NCI-H2227 treated with DMSO at 0.1 percent for 48 hours (cell line): ENCODE results near the gene CNOT1.
"Not testable (repeated sequence)": the region's sequence is repeated elsewhere in the genome, so short reads cannot be mapped to it uniquely, and the experiment has no call there.

Source experiments
- DNase-seq: peaks from one replicate; lab custom pipeline; 2025; lab: John Stamatoyannopoulos, UW

The CNOT1 gene

DNA sequence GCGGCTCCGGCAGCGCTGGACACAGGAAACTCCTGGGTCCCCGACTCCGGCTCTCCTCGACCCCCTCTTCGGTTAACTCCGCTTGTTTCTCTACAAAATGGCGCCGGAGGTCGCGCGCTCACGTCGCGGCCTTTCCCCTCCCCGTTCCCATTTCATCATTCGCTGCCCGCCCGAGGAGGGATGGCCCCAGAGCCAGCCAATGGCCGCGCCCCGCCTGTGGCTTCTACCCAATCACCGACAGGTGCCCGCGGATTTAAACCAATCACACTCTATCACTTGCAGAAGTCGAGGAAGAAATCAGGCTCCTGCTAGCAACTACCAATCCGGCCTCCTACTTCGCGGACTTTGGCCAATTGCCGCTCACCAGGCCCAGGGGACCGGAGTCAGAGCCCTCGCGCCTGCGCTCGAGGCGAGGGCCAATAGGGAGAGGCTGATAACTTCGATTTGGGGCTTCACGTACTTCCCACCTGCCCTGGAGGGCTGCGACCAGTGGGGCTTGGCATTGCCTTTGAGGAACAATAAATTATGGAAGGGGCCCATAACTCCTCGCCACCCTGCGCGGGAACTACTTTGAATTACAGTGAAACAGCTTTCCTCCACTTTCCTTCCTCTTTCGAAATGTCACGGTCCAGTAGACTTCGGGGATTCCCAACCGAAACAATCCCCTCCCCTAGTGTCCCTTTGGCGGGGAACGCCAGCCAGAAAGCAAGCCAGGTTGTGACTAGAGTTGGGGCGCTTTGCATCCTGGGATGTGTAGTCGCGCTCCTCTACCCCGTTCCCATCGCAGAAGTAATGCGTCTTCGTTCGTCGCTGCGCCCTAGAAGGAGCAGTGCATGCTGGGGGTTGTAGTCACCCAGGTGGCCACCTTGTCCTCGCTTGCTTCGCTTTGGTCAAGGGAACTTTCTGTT lies at the start of gene CNOT1:
Gene CNOT1, minus strand, starts transcription at position 94 of the 908 bp plus-strand sequence. CDS start 30,489 bp downstream, outside the sequence.
- peak; percentile 96 for DNase-seq

DNA sequence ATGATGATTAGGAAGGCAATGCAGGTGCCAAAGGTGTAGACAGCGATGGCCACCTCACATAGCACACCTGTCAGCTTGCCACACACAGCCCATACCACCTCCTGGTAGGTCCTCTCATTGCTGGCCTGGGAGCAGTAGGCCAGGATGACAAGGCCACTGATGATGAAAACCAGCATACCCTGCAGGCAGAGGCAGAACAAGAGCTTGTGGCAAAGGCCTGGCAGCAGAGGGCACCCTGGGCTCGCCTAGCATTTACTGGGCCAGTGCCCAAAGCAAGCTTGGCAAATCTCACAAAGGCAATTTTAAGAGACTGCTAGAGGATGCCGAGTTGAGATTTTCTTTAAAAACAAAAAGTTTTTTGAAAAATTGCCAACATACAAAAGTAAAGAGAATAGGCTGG lies 49.1 kb upstream of the CNOT1 start:
- no peak for DNase-seq

DNA sequence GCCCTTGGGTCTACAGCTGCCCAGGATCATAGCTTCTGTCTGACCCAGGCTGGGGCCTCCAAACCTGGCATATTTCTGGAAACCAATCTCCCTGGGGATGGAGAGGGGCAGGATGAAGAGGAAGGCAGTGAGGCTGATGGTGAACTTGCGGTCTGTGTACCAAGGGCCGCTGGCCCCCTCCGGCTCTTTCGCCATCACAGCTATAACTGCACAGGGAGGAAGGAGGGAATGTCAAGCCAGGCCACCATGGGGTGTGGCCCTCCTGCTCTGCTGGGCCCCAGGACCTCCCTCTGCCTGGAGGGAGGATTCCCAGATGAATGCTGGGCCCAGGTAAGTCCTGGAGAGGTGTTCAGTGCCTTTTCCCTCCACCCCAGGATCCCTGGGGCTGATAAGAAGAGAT lies 48.6 kb upstream of the CNOT1 start:
- no peak for DNase-seq

DNA sequence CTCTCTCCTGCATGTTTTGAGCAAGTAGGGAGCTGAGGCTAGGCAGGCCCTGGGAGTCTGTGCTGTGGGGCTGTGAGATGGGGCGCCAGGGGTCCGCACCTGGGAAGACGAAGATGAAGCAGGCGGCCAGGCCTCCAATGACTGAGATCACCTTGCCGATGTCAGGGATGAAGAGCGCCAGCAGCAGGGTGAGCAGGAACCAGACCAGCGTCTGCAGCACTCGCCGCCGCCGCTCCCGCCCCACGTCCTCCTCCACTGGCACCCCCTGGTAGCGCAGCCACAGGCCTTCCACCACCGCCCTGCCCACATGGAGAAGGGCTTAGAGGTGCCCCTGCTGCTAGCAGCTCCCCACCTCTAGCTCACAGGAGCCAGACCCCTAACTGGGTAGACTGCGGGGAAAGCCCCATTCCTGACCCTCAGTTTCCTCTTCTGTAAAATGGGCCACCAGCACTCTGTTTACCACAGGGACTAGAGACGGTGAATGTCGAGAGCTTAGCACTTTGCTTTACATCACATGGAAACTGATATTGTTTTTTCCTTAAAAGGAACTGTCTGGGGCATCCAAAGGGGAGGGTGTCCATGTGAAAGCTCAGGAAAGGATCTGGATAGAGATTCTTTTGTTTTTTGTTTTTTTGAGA lies 41.4 kb upstream of the CNOT1 start:
- no peak for DNase-seq

DNA sequence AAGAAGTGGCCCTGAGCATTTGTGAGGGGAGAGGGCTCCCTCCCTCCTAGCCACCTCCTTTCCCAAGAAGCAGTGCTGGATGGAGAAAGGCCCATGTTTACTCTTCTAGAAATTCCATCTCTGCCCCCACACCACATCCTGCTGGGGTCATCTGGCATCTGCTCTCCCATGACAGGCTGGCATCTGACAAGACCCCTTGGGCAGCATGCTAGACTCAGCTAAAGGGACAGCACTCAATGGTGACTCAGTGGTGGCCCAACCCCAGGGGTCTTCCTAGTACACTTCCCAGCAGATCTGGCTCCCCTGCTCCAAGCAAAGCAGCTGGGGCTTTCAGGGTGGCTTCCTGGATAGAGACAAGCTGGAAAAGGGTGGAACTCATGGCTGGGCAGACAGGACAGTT lies 40.6 kb upstream of the CNOT1 start:
- DNase-seq: no peak

DNA sequence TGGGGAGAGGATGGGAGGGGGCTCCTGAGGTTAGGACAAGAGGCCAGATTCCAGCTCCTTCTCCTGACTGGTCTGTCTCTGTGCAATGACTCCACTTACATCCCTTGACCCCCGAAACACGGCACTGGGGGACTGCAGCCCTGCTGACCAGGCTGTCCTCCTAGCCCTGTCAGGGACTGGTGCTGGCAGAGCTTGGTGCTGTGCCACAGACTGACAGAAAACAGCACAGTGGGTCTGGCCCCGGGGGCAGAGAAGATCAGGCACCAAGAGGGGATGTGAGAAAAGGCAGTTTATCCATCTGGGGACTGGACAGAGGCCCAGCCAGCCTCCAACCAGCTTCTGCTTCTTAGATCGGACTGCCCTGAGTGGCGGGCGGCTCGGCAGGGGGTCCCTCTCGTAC lies 35.6 kb upstream of the CNOT1 start:
- DNase-seq: no peak

DNA sequence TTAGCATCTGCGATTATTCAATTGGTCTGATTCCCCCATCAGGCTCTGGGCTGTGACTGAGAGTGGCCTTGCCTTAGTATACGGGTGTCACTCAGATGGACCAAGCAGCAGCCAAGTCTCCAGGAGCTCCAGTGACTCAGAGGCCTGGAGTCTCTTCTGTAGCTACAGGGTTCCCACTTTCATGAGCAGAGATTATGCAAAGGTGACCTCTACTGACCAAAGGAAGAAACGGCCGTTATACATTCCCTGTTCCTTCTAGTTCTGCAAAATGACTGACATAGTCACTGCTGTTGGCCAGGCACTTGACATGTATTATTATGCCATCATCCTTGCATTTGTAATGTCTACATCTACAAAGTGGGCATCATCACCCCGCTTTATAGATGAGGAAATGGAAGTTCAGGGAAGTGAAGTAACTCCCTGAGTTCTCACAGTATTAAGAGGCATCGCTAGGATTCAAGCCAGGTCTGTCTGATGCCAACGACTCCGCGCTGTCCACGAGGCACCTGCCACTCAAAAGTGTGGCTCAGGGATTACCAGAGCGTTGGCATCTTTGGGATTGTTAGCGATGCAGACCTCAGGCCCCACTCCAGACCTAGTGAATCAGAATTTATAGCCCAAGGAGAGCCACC lies 31.7 kb upstream of the CNOT1 start:
- DNase-seq: peak; percentile 43

DNA sequence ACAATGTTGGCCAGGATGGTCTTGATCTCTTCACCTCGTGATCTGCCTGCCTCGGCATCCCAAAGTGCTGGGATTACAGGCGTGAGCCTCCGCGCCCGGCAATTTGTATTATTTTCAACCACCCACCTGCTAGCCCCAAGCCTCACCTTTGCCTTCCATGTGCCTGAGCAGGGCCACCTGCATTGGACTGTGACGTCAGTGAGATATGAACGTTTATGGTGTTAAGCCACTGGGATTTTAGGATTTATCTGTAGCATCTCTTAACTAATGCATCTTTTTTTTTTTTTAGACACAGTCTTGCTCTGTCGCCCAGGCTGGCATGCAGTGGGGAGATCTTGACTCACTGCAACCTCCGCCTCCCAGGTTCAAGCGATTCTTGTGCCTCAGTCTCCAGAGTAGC lies 30.3 kb upstream of the CNOT1 start:
- not testable (repeated sequence) for DNase-seq

DNA sequence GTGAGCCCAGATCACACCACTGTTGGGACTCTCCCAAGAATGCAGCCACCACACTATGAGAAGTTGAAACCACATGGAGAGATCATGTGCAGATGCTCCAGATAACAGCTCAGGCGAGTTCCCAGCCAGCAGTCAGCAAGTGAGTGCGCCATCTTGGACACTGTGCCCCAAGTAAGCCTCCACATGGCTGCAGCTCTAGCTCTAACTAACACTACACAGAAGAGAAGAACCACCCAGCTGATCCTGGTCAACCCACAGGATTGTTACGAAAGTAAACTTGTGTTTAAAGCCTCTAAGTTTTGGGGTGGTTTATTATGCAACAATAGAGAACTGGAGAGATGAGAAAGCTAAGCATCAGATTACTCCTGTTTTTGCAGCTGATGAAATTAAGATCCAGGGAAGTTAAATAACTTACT lies 29.2 kb upstream of the CNOT1 start:
- no peak for DNase-seq

DNA sequence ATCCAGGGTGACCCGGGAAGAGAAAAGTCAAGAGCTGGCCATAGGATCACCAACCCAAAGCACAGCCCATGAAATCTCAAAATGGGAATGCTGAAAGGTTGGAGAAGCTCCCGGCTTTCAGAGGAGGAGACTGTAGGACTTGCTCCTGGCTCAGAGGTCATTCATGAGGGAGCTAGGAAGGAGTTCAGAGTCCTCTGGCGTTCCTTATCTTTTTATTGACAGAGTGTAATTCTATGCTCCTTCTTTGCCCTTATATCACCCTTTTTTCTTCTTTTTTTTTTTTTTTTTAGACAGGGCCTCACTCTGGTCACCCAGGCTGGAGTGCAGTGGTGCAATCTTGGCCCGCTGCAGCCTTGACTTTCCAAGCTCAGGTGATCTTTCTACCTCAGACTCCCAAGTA lies 27.3 kb upstream of the CNOT1 start:
- DNase-seq: no peak

DNA sequence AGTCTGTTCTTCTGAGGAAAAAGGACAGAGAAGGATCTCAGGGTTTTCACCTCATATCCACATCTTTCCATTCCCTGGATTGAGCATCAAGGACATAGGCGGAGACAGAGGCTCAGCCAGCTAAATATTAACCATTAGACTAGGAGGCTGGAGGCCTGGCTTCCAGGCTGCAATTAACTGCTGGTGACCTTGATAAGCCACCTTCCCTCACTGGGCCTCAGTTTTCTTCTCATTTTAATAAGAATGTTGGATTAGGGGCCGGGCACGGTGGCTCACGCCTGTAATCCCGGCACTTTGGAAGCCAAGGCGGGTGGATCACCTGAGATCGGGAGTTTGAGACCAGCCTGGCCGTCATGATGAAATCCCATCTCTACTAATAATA lies 25.6 kb upstream of the CNOT1 start:
- no peak for DNase-seq

DNA sequence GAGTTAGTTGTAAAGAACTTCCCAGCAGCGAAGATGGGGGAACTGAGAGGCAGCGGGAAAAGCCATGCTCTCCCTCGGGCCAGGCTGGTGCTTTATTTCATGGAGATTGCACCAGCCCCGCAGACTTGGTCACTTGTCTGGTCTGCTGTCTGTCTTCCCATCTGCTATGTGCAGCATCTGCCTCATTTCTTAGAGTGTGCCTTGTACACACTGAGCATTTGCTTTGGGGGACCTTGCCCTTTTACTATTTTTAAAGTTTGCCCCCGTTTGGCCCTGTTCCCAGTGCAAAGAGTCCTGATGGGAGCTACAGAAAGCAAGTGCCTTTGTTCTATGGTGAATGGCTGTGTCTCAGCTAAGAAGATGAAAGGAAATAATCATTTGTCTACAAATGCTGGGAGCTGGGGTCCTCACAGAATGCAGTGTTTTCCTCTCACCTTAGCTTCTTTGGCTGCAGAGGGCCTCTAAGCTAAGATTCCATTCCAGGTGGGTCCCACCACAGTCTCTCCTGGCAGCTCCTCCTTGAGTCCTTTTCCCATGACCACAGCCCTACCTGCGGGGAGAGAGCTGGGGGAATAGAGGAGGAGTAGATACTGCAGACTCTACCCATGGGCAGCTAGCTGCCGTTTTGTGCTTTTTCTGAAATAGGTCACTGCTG lies 25.1 kb upstream of the CNOT1 start:
- DNase-seq: no peak

DNA sequence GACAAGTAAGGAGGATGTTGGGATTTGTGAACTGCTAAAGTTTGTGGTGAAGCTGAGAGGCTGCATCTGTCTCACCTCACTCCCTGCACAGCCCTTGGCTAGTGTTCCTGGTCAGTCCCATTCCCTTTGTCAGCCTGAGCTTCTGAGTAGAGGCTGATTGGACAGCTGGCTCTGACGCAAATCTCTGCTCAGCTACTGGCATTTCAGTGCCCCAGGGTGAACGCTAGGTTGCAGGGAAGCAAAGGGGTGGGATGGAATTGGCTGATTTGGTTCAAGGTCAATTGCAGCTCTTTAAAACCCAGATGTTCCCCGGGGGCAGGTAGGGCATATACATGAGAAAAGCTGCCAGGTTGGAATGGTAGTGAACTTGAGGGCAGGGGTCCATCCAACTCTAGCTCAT lies 23.1 kb upstream of the CNOT1 start:
- no peak for DNase-seq

DNA sequence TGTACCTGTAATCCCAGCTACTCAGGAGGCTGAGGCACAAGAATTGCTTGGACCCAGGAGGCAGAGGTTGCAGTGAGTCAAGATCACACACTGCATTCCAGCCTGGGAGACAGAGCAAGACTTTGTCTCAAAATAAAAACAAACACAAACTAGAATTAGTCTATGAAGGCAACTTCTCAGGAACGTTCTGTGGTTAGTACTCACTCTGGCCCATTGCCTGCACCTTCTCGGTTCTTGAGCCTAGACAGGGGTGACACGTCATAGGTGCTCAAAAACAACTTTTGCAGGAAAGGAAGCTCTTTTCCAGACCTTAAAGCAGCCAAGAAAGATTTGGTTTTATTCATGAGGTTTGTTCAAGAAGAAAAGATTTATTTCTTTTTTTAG lies 22.3 kb upstream of the CNOT1 start:
- DNase-seq: no peak

DNA sequence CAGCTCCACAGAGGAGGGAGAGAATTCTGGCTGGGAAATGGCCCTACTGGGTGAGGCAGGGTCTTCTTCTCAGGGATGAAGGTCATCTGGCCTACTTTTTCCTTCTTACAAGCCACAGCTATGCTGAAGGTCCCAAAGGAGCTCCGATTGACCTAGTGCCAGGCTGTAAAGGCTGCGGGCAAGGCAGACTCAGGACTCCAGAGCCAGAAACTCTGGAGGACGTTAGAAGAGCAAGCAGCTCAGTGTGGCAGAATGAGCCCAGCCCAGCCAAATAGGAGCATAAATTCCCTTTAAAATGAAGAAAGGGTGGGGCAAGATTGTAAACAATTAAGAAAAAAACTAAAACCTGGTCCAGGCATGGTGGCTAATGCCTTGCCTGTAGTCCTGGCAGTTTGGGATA lies 20.1 kb upstream of the CNOT1 start:
- no peak for DNase-seq

DNA sequence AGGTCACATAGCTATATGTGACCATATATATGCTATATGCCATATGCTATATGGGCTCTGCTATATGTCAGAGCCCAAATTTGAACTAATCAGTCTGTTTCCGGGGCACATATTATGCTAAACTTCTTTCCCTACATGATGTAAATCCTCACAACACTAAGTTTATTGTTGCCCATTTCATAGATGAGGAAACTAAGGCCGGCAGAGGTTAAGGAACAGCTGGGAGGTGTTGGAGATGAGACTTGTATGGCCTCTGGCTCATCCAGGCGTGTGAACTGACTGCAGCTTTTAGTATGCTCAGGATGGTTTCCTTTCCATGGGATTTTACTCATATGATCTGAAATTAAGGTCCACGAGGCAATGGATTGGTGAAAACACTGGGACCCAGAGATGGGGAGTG lies 17.5 kb upstream of the CNOT1 start:
- no peak for DNase-seq

DNA sequence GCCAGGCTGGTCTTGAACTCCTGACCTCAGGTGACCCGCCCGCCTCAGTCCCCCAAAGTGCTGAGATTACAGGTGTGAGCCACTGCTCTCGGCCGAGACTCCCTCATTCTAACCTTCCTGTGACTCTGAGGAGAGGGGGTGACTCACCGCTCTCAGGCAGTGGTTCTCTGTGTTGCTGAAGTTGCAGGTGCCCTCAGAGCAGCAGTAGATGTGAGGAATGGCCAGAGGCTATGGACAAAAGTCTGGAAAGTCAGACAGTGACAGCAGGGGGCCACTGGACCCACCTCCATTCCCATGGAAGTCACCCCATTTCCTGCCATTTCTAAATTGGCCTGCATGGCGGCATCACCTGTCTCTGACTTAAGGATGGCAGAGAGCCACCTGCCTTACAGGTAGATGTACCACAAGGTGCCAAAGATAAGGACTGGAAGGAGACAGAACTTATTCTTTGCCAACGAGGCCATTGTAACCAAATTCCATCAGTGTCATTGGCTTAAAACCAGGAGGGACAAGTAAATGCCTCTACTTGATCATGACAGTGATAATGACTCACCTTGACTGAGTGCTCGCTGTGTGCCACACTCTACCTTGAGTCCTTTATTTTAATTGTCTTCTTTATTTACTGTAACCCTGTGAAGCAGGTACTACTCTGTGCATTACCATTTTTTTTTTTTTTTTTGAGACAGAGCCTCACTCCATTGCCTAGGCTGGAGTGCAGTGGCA lies 15.3 kb upstream of the CNOT1 start:
- no peak for DNase-seq

DNA sequence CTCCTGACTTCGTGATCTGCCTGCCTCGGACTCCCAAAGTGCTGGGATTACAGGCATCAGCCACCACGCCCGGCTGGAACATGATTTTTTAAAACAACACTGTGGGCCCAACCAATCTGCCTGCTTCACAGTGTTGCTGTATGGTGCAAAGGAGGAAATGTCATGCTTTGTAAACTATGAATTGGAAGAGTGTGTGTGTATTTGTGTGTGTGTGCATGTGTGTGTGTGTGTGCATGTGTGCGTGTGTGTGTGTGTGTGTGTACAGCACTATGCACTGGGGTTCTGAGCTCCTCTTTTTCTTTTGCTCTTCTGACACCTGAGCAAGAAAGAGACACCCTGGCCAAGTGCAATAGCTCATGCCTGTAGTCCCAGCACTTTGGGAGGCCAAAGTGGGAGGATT lies 14.5 kb upstream of the CNOT1 start:
- DNase-seq: no peak

DNA sequence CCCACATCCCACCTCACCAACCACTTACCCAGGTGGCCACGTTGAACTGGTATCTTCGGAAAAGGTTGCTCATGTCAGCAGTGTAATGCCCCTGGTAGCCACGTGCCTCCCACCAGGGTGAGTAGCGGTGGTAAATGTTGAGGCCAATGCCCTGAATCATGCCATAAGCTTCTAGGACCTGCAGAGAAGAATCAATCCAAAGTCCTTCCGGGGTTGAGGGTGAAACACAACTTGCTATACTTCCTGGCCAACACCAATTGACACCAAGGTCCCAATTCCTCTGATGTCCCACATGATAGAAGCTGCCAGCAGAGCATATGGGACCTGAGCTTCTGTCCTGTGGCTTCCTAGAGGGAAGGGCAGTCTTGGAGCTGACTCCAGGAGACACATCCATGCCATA lies 11.3 kb upstream of the CNOT1 start:
- DNase-seq: no peak

DNA sequence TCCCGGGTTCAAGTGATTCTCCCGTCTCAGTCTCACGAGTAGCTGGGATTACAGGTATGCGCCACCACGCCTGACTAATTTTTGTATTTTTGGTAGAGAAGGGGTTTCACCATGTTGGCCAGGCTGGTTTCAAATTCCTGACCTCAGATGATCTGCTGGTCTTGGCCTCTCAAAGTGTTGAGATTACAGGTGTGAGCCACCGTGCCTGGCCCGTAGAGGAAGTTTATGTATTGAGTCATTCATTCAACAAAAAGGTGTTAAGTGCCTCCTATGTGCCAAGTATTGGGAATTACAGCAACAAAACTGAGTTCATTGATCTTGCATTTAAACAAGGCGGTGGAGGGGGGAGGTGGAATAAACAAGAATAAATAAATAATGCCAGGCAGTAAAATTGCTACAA lies 10.2 kb upstream of the CNOT1 start:
- no peak for DNase-seq

DNA sequence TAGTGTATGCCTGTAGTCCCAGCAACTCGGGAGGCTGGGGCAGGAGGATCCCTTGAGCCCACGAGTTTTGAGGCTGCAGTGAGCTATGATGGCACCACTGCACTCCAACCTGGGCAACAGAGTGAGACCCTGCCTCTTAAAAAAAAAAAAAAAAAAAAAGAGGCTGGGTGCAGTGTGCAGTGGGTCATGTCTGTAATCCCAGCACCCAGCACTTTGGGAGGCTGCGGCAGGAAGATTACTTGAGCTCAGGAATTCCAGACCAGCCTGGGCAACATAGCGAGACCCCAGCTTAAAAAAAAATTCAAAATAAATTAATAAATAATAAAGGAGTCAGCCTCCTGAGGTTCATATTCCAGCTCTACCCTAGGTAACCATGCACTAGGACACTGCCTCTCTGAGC lies 9.6 kb upstream of the CNOT1 start:
- DNase-seq: no peak
